ENCODE results near the gene R3HDM4.
"Not testable (repeated sequence)": the region's sequence is repeated elsewhere in the genome, so short reads cannot be mapped to it uniquely, and the experiment has no call there.

Gene R3HDM4

GRCh38 chr19:882871-883497 is 30.0 kb downstream of the R3HDM4 start:
- no peak for DNase-seq
- in situ Hi-C loops (cut with MboI; ENCODE audit: low pct_unique_long_range_greater_than_20kb, low sequenced_read_pairs): no loop called here

- DNase-seq: no peak
- in situ Hi-C loops (cut with MboI; ENCODE audit: low pct_unique_long_range_greater_than_20kb, low sequenced_read_pairs): no loop called here
Observed at GRCh38 chr19:881385-882071, 31.5 kb downstream of the R3HDM4 start.

GRCh38 chr19:879711-880438 is 33.1 kb downstream of the R3HDM4 start:
- DNase-seq: no peak
- in situ Hi-C loops (cut with MboI; ENCODE audit: low pct_unique_long_range_greater_than_20kb, low sequenced_read_pairs): no loop called here

- DNase-seq; in situ Hi-C loops (cut with MboI; ENCODE audit: low pct_unique_long_range_greater_than_20kb, low sequenced_read_pairs): not testable (repeated sequence)
Observed at GRCh38 chr19:878751-879561, 34.1 kb downstream of the R3HDM4 start.

GRCh38 chr19:877992-878660 is 34.9 kb downstream of the R3HDM4 start:
- DNase-seq; in situ Hi-C loops (cut with MboI; ENCODE audit: low pct_unique_long_range_greater_than_20kb, low sequenced_read_pairs): not testable (repeated sequence)

GRCh38 chr19:876780-877314 is 36.2 kb downstream of the R3HDM4 start:
- no peak for DNase-seq
- in situ Hi-C loops (cut with MboI; ENCODE audit: low pct_unique_long_range_greater_than_20kb, low sequenced_read_pairs): no loop called here

GRCh38 chr19:876089-876488 is 36.9 kb downstream of the R3HDM4 start:
- DNase-seq: no peak
- in situ Hi-C loops (cut with MboI; ENCODE audit: low pct_unique_long_range_greater_than_20kb, low sequenced_read_pairs): no loop called here

GRCh38 chr19:875265-875879 is 37.6 kb downstream of the R3HDM4 start:
- in situ Hi-C loops (cut with MboI; ENCODE audit: low pct_unique_long_range_greater_than_20kb, low sequenced_read_pairs): no loop called here
- DNase-seq: no peak

- in situ Hi-C loops (cut with MboI; ENCODE audit: low pct_unique_long_range_greater_than_20kb, low sequenced_read_pairs): no loop called here
- DNase-seq: no peak
Observed at GRCh38 chr19:873561-874041, 39.4 kb downstream of the R3HDM4 start.

GRCh38 chr19:873084-873483 is 39.9 kb downstream of the R3HDM4 start:
- in situ Hi-C loops (cut with MboI; ENCODE audit: low pct_unique_long_range_greater_than_20kb, low sequenced_read_pairs): no loop called here
- DNase-seq: no peak

- in situ Hi-C loops (cut with MboI; ENCODE audit: low pct_unique_long_range_greater_than_20kb, low sequenced_read_pairs): no loop called here
- peak; percentile 70 for DNase-seq
Observed at GRCh38 chr19:872266-872951, 40.6 kb downstream of the R3HDM4 start.

GRCh38 chr19:871446-872265 is 41.4 kb downstream of the R3HDM4 start:
- no peak for DNase-seq
- in situ Hi-C loops (cut with MboI; ENCODE audit: low pct_unique_long_range_greater_than_20kb, low sequenced_read_pairs): no loop called here

- no peak for DNase-seq
- in situ Hi-C loops (cut with MboI; ENCODE audit: low pct_unique_long_range_greater_than_20kb, low sequenced_read_pairs): no loop called here
Observed at GRCh38 chr19:870963-871401, 42.0 kb downstream of the R3HDM4 start.

- DNase-seq: no peak
- in situ Hi-C loops (cut with MboI; ENCODE audit: low pct_unique_long_range_greater_than_20kb, low sequenced_read_pairs): no loop called here
Observed at GRCh38 chr19:870314-870713, 42.7 kb downstream of the R3HDM4 start.

- in situ Hi-C loops (cut with MboI; ENCODE audit: low pct_unique_long_range_greater_than_20kb, low sequenced_read_pairs): no loop called here
- DNase-seq: no peak
Observed at GRCh38 chr19:869245-870177, 43.5 kb downstream of the R3HDM4 start.
